Astrocyte (in vitro differentiated cells and primary cell): ENCODE measurements around the gene OTOP3.

ENCODE experiments used
- EZH2 ChIP-seq: IDR thresholded peaks from 2 replicates; pipeline ENCODE4 v1.6.1; 2012; ENCODE audit warnings: mild to moderate bottlenecking, low read length, inconsistent platforms; ENCODE audit not compliant: insufficient read depth
- TF ChIP-seq, protein P1 (sequence below): IDR thresholded peaks from 2 replicates; pipeline ENCODE4 v1.5.1; 2011; ENCODE audit warnings: low read depth, mild to moderate bottlenecking, inconsistent platforms, low read length, moderate library complexity; ENCODE audit not compliant: insufficient read depth

DNA sequence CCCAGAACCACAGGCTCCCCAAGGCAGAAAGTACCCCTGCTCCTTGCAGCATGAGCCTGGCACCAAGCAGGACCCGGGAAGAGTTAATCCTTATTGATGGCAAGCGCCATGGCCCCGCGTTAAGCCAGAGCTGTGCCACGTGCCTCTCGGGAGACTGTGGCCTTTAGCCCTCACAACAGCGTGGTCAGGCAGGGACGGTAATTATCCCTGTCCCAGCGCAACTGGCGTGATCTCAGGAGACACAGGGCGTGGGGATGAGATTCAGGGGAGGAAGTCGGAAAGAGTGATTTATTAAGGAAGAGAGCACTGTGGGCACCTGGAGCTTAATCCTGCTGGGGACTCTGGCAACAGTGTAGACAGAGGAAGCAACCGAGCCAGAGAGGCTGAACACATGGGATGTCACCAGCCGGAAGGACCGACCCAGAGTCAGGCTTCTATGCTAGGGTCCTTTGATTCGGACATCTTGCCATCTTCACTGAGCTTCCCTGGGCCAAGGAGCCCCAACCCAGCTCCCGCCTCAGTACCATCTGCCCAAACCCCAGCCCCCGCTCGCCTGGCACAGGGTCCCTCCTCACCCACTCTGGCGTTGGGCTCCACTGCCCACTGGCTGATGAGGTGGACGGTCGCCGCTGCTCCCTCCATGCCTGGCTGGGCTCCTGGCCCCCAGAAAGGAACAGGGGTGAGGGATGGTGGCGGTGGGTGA is 16.9 kb downstream of the OTOP3 start:
- TF ChIP-seq, protein P1, sequence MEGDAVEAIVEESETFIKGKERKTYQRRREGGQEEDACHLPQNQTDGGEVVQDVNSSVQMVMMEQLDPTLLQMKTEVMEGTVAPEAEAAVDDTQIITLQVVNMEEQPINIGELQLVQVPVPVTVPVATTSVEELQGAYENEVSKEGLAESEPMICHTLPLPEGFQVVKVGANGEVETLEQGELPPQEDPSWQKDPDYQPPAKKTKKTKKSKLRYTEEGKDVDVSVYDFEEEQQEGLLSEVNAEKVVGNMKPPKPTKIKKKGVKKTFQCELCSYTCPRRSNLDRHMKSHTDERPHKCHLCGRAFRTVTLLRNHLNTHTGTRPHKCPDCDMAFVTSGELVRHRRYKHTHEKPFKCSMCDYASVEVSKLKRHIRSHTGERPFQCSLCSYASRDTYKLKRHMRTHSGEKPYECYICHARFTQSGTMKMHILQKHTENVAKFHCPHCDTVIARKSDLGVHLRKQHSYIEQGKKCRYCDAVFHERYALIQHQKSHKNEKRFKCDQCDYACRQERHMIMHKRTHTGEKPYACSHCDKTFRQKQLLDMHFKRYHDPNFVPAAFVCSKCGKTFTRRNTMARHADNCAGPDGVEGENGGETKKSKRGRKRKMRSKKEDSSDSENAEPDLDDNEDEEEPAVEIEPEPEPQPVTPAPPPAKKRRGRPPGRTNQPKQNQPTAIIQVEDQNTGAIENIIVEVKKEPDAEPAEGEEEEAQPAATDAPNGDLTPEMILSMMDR = no peak
- TF ChIP-seq EZH2 = no peak
